Measurements from ENCODE around the gene DPPA2. TPM values are rescaled to one million over a fixed set of nuclear protein-coding genes. Genes with fewer than 3 reads are reported as not detected.

Gene DPPA2
- total RNA-seq, 2 donors from 2014 or later, result not detected

- TF ChIP-seq, protein P1, sequence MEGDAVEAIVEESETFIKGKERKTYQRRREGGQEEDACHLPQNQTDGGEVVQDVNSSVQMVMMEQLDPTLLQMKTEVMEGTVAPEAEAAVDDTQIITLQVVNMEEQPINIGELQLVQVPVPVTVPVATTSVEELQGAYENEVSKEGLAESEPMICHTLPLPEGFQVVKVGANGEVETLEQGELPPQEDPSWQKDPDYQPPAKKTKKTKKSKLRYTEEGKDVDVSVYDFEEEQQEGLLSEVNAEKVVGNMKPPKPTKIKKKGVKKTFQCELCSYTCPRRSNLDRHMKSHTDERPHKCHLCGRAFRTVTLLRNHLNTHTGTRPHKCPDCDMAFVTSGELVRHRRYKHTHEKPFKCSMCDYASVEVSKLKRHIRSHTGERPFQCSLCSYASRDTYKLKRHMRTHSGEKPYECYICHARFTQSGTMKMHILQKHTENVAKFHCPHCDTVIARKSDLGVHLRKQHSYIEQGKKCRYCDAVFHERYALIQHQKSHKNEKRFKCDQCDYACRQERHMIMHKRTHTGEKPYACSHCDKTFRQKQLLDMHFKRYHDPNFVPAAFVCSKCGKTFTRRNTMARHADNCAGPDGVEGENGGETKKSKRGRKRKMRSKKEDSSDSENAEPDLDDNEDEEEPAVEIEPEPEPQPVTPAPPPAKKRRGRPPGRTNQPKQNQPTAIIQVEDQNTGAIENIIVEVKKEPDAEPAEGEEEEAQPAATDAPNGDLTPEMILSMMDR (IDR thresholded peaks at IDR 0.05), result no peak
- H3K9me3 ChIP-seq, result no peaks in the 10 kb centered on the region
Observed at GRCh38 chr3:109334572-109334971, 18.3 kb upstream of the DPPA2 start.

DNA sequence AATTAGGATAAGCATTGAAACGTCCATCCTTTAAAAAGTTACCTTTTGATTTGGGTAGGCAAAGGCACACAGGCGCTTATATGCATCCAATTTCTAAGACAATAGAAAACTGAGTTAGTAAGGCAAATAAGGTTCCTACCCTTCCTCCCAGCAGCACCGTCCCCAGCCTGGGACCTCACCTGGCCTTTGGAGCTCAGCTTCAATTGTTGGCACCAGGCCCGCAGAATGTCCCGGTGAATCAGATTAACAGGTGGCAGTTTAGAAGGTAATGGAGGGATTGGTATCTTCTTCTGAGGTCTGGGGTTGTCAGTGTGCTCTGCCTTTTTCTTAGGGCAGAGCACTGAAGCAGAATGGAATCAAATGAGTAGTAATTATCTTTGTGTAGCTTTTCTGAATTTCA lies 15.4 kb upstream of the DPPA2 start:
- Histone ChIP-seq H3K9me3 (no peaks in the 10 kb centered on the region), H3K4me1 (no peaks in the 10 kb centered on the region), H3K27me3 (no peaks in the 10 kb centered on the region), H3K4me3 (no peak overlapping the region), H3K9ac (ENCODE audit: low read depth in 2 of 2, low read length in 2 of 2) (no peak overlapping the region), H3K36me3 (no peaks in the 10 kb centered on the region), H3K27ac (no peak overlapping the region)
- intact Hi-C loops (cut with DNase I), result no loop called here
- no peak for DNase-seq
- TF ChIP-seq, protein P1 (IDR thresholded peaks at IDR 0.05), result no peak

More at GRCh38 chr3:109334572-109334971, 18.3 kb upstream of the DPPA2 start:
- Histone ChIP-seq H3K9ac (ENCODE audit: low read depth in 2 of 2, low read length in 2 of 2) (no peak overlapping the region), H3K27ac (no peak overlapping the region), H3K4me1 (no peaks in the 10 kb centered on the region), H3K36me3 (no peaks in the 10 kb centered on the region), H3K4me3 (no peak overlapping the region), H3K27me3 (no peaks in the 10 kb centered on the region)
- intact Hi-C loops (cut with DNase I), result no loop called here
- DNase-seq, result no peak

DNA sequence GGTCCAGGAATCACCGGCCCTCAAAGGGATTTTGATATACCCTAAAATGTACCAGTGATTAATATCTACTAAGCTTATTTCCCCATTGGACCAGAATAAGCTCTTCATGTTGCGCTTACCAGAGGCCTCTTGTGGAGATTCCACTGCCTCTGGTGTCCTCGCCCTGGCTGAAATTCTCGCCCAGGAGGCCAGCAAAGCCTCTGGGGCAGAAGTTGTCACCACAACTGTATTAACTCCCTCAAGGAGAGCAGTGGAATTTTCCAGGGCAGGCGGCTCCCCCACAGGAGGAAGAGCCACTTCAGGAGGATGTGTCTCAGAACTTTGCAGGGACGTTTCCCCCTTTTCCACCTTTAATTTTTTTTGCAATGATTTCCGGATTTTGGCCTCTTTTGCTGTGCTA lies 14.1 kb upstream of the DPPA2 start:
- Histone ChIP-seq H3K9ac (ENCODE audit: low read depth in 2 of 2, low read length in 2 of 2) (no peak overlapping the region), H3K36me3 (no peaks in the 10 kb centered on the region), H3K4me3 (no peak overlapping the region), H3K27ac (no peak overlapping the region), H3K27me3 (no peaks in the 10 kb centered on the region), H3K4me1 (no peaks in the 10 kb centered on the region), H3K9me3 (no peaks in the 10 kb centered on the region)
- no peak for DNase-seq
- TF ChIP-seq, protein P1 (IDR thresholded peaks at IDR 0.05), result no peak
- intact Hi-C loops (cut with DNase I), result no loop called here

- no peaks in the 10 kb centered on the region for H3K4me1 ChIP-seq
- TF ChIP-seq, protein P1 (IDR thresholded peaks at IDR 0.05), result no peak
- H3K36me3 ChIP-seq, result no peaks in the 10 kb centered on the region
- no peak overlapping the region for H3K4me3 ChIP-seq
- H3K9ac ChIP-seq (ENCODE audit: low read depth in 2 of 2, low read length in 2 of 2), result no peak overlapping the region
- intact Hi-C loops (cut with DNase I), result no loop called here
- no peak overlapping the region for H3K27ac ChIP-seq
- no peaks in the 10 kb centered on the region for H3K9me3 ChIP-seq
- no peak for DNase-seq
- H3K27me3 ChIP-seq, result no peaks in the 10 kb centered on the region
Observed at GRCh38 chr3:109328202-109328601, 11.9 kb upstream of the DPPA2 start.

- DNase-seq, result no peak
- Histone ChIP-seq H3K4me3 (no peak overlapping the region), H3K27ac (no peak overlapping the region), H3K27me3 (no peaks in the 10 kb centered on the region), H3K36me3 (no peaks in the 10 kb centered on the region), H3K4me1 (no peaks in the 10 kb centered on the region), H3K9me3 (no peaks in the 10 kb centered on the region), H3K9ac (ENCODE audit: low read depth in 2 of 2, low read length in 2 of 2) (no peak overlapping the region)
- intact Hi-C loops (cut with DNase I), result no loop called here
- TF ChIP-seq, protein P1 (IDR thresholded peaks at IDR 0.05), result no peak
Observed at GRCh38 chr3:109325657-109326056, 9.3 kb upstream of the DPPA2 start.

DNA sequence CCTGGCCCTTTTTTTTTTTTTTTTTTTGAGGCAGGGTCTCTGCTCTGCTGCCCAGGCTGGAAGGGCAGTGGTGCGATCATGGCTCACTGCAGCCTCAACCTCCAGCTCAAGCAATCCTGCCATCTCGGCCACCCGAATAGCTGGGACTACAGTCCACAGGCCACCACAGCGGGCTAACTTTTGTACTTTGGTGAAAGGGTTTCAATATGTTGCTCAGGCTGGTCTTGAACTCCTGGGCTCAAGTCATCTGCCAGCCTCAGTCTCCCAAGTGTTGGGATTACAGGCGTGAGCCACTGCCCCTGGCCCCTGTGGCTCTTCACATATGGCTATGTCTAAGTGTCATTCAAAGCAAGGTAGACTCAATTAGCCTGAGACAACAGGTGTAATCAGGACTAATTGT lies 8.8 kb upstream of the DPPA2 start:
- Histone ChIP-seq H3K27me3 (no peaks in the 10 kb centered on the region), H3K9ac (ENCODE audit: low read depth in 2 of 2, low read length in 2 of 2) (no peak overlapping the region), H3K36me3 (no peaks in the 10 kb centered on the region), H3K4me1 (no peaks in the 10 kb centered on the region), H3K27ac (no peak overlapping the region), H3K9me3 (no peaks in the 10 kb centered on the region), H3K4me3 (no peak overlapping the region)
- TF ChIP-seq, protein P1 (IDR thresholded peaks at IDR 0.05), result no peak
- DNase-seq, result no peak
- intact Hi-C loops (cut with DNase I), result no loop called here

Data from colonic mucosa (tissue), 4 donors.